NCI-H526 (cell line): ENCODE measurements around the gene SLC12A9.
A peak's percentile ranks its signal among the peaks of the same experiment; 100 is the strongest.

Source experiments
- DNase-seq, 2 experiments: peaks; one replicate each; lab custom pipeline; 2025; lab: John Stamatoyannopoulos, UW

Gene SLC12A9

DNA sequence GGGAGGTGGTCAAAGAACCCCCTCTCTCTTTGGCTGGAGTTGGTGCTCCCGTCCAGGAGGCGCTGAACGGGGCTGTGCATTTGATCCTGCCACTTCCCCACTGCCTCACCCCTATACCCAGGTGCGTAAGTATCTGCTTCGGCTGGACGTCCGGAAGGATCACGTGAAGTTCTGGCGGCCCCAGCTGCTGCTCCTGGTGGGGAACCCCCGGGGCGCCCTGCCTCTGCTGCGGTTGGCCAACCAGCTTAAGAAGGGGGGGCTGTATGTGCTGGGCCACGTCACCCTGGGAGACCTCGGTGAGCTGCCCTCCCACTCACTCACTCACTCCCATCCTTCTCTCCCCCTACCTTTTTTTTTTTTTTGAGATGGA is 9.1 kb downstream of the SLC12A9 start:
- DNase-seq = no peak

GRCh38 chr7:100863406-100863950 is 11.0 kb downstream of the SLC12A9 start:
- DNase-seq = no peak

GRCh38 chr7:100864263-100864845 is 11.8 kb downstream of the SLC12A9 start:
- DNase-seq = no peak

GRCh38 chr7:100865372-100865911 is 12.9 kb downstream of the SLC12A9 start:
- peak; percentile 41 to 66 for DNase-seq

- no peak for DNase-seq
Measured at GRCh38 chr7:100865938-100866728, 13.6 kb downstream of the SLC12A9 start.

GRCh38 chr7:100866729-100867039 is 14.2 kb downstream of the SLC12A9 start:
- no peak for DNase-seq

DNA sequence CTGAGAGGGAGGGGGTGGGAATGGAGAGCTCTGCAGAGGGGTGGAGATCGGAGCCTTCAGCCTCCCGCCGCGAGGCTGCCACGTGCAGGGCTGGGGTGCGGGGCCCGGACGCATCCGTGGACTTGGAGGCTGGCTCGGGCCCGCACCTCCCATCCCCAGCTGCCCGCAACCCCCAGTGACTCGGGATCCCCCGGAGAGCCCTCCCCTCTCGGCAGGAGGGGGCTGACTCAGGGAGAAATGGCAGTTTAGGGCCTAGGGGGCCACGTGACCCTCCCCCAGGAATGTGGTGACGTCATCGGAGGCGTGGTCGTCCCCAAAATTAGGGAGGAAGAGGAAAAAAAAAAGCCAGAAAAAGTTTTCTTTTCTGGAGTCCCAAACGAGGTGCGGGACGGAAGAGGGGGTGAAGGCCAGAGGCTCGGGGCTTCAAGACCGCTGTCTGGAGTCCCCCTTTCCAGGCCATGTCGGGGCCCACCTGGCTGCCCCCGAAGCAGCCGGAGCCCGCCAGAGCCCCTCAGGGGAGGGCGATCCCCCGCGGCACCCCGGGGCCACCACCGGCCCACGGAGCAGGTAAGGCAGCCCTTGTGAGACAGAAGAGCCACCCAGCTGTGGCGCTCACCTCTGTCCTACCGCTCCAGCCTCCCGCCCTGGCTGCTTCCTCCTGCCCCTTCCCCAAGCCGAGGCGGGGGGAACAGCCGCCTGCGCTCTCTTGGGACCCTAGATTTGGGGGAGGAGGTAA is 14.7 kb downstream of the SLC12A9 start, which contains the start of gene TRIP6:
Gene TRIP6, plus strand, starts transcription at position 348 of the 736 bp plus-strand sequence. Its CDS starts 111 bp downstream, at position 459.
- no peak for DNase-seq

- no peak for DNase-seq
Measured at GRCh38 chr7:100867776-100868485, 15.4 kb downstream of the SLC12A9 start.

DNA sequence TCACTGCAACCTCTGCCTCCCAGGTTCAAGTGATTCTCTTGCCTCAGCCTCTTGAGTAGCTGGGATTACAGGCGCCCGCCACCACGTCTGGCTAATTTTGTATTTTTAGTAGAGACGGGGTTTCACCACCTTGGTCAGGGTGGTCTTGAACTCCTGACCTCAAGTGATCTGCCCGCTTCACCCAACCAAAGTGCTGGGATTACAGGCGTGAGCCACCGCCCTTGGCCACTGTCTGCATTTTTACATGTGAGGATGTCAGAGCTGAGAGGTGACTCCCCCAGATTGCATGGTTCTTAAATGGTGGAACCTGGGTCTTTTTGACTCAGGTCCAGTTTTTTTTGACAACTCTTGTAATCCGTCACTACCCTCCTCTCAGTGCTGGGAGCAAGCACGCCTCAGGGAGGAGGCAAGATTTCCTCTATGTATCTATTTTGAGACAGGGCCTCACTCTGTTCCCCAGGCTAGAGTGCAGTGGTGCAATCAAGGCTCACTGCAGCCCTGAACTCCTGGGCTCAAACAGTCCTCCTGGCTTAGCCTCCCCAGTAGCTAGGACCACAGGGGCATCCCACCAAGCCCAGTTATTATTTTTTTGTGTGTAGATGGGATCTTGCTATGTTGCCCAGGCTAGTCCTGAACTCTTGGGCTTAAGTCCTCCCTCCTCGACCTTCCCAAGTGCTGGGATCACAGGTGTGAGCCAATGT is 21.2 kb downstream of the SLC12A9 start:
- no peak for DNase-seq

GRCh38 chr7:100874300-100874576 is 21.7 kb downstream of the SLC12A9 start:
- no peak for DNase-seq

DNA sequence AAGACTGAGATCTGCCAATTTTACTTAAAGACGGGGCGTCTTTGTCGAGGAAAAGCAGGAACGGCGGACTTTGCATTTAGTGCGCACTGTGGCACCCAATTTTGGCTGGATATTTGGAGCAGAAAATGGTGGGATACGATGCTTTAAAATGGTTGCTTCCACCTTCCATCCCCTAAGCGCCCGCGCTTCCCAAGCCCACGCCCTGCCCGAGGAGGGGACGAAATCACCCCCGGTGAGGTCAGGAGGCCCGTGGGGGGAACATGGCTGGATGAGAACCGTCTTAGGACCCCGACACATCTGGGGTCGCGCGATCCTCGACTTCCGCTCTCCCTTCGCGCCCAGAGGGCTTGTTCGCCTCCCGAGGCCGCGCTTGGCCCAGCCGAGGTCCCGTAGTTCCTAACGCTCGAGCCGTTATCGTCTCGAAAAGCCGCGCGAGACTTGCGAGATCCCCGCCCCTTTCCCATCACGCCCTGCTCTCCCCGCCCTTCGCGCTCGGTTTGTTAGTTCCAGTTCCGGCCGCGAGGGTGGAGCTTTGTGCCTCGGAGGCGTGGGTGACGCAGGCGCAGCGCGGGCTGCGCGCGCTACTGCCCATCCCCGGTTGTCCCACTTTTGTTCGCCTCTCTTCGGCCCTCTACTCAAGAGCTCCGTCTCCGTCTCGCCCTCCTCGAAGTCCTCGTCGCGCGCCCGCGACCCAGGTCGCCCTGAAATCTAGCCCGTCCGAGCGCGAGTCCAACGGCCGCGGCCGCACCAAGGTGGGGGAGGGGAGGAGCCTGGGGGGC is 22.3 kb downstream of the SLC12A9 start, which contains the start of gene SRRT:
Gene SRRT, plus strand, starts transcription at position 527 of the 779 bp plus-strand sequence. CDS start 488 bp downstream, outside the sequence.
- peak; percentile 98 to 100 for DNase-seq

DNA sequence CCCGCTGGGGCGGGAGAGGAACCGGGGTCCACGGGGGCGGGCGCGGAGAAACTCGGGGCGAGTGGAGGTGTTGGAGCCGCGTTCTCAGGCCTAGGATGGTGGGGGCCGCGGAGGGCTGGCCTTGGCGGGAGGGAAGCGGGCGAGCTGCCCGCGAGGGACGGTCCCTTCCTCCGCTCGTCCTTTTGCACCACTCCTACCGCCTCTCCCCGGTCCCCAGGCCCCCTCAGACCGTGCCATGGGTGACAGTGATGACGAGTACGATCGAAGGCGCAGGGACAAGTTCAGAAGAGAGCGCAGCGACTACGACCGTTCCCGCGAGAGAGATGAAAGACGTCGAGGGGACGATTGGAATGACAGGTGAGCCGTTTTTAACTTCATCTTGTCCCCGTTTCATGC is 22.8 kb downstream of the SLC12A9 start:
- peak in 1 of 2 experiments; percentile 52 for DNase-seq

DNA sequence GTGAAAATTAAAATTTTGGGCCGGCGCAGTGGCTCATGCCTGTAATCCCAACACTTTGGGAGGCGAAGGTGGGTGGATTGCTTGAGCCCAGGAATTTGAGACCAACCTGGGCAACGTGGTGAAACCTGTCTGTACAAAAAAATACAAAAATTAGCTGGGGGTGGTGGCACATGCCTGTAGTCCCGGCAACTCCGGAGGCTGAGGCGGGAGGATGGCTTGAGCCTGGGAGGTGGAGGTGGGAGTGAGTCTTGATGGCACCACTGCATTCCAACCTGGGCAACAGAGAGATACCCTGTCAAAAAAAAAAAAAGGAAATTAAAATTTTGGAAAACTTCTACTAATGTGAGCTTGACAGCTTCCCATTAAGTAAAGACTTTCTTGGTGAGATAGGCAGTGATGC is 25.5 kb downstream of the SLC12A9 start:
- DNase-seq = no peak

- no peak for DNase-seq
Measured at GRCh38 chr7:100878685-100879084, 26.2 kb downstream of the SLC12A9 start.

DNA sequence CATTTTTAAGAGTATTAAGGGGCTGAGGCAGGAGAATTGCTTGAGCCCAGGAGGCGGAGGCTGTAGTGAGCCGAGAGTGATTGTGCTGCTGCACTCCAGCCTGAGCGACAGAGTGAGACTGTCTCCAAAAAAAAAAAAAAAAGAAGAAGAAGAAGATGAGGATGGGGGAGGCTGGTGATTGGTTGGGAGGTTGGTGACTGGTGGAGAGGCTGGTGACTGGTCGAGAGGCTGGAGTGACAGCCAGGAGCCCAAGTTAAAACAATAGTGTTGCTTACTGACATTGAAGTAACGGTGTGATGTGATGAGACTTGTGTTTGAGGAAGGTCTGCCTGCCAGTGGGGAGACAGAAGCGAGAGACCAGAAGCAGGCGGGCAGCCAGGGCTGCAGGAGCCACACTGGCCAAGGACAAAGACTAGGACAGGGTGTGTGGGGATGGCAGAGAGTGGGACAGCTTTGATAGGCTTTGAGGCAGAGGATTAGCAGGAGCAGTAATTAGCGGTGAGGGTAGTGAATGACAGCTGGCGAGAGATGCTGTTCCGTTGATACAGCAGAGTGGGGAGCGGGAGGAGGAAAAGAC is 27.3 kb downstream of the SLC12A9 start:
- no peak for DNase-seq

GRCh38 chr7:100880645-100881044 is 28.1 kb downstream of the SLC12A9 start:
- DNase-seq = no peak

GRCh38 chr7:100881136-100881535 is 28.6 kb downstream of the SLC12A9 start:
- no peak for DNase-seq

- no peak for DNase-seq
Measured at GRCh38 chr7:100882201-100882600, 29.7 kb downstream of the SLC12A9 start.

DNA sequence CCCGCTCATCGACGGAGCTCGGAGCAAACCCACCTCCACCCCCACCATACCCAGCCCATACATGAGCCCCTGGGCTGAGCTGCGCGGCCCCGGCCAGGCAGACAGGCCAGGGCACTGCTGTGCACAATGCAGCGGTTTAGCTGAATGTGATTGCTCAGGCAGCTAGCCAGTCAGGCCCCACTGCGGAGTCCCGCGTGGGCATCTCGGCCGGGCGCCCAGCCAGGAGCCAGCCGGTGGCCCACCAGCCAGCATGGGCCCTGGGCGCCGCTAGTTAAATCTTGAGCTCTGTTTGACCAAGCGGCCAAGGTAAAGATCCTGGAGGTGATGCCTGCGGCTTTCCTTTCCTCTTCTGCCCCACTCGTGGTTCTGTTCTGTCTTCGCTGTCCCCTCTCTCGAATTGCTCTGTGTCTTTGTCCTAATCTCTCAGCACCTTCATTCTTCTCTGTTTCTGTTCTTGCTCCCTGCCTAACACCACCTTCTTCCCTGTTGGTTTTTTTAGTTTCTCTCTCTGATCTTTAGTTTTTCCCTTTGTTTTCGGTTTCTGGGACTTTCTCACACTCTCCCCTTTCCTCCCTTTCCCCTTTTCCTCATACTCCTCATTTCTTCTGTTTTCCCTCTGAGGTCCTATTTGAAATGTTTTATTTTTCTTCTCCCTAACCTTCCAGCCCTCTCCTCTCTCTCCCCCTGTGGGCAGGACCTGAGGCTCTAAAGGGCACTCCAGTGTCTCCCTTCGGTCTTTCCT is 30.4 kb downstream of the SLC12A9 start:
- no peak for DNase-seq
